Body of pancreas (tissue), 4 donors: ENCODE results near the gene GUCY1B1. TPM values are rescaled to one million over a fixed set of nuclear protein-coding genes. Genes with fewer than 3 reads are reported as not detected.

Experiments used
- ATAC-seq: fragments of 150-250 bp; one replicate; pipeline ENCODE4 v1.9.1; 2016
- DNase-seq, 4 donors: peaks; one replicate each; pipeline ENCODE4 v3.0.0-alpha.2; 2019
- H3K27ac ChIP-seq, 4 donors: fragments of 200-600 bp; sonication (generic); 1 replicate in 3 of 4; 2 replicates in 1 of 4; pipeline versions ENCODE4 v1.5.1 to v1.6.1; 2016 to 2019; ENCODE audit warnings: mild to moderate bottlenecking in 1 of 4, mixed read lengths in 1 of 4, moderate library complexity in 1 of 4
- H3K27me3 ChIP-seq, 2 donors: fragments of 200-600 bp; sonication (generic); one replicate each; pipeline ENCODE4 v1.6.0; 2016; ENCODE audit warnings: mild to moderate bottlenecking in 1 of 2
- H3K36me3 ChIP-seq, 2 donors: fragments of 200-600 bp; sonication (generic); replicated peaks in 1 of 2; 2 replicates each; pipeline ENCODE4 v1.5.1; 2016; ENCODE audit warnings: low read depth in 2 of 2; ENCODE audit not compliant: insufficient read depth in 1 of 2
- H3K4me1 ChIP-seq: fragments of 200-600 bp; sonication (generic); one replicate; pipeline ENCODE4 v1.6.0; 2016
- H3K4me3 ChIP-seq, 2 donors: fragments of 200-600 bp; sonication (generic); 1 replicate in 1 of 2; 2 replicates in 1 of 2; pipeline ENCODE4 v1.5.1; 2016 to 2019
- H3K9me3 ChIP-seq, 3 donors: fragments of 200-600 bp; sonication (generic); 1 replicate in 2 of 3; 2 replicates in 1 of 3; pipeline ENCODE4 v1.5.1; 2016
- CTCF ChIP-seq, 7 experiments: fragments of 450-650 bp in 4 of 7; fragments of 200-600 bp in 3 of 7; sonication (generic) in 3 of 7; IDR thresholded peaks; one replicate each; pipeline ENCODE4 v1.5.1; 2016 to 2019; ENCODE audit warnings: antibody characterized with exemption in 7 of 7
- POLR2A ChIP-seq, 3 donors: fragments of 450-650 bp; IDR thresholded peaks; one replicate each; pipeline ENCODE4 v1.6.1; 2016; ENCODE audit warnings: antibody characterized with exemption in 3 of 3, mild to moderate bottlenecking in 2 of 3
- WGBS, 2 donors: methylation state at CpG; one replicate each; pipeline ENCODE4 v1.1.5; 2017; 5-methylcytosine and 5-hydroxymethylcytosine counted together
- intact Hi-C: fragments of 100-400 bp; cut with DNase I; formaldehyde crosslinking; loops from one replicate; pipeline ENCODE4 v1.15.1; 2023
- total RNA-seq, 2 donors: library from RNA; depleted of rRNA; stranded (reverse); fragments of >200 nt; gene quantifications; one replicate each; pipeline ENCODE4 v1.1.0, GENCODE V29; 2016

Gene GUCY1B1
- total RNA-seq, 2 donors from 2014 or later = 9.6 to 11.9 TPM

GRCh38 chr4:155855897-155856296 lies 97.1 kb downstream of the GUCY1B1 start:
- DNase-seq (no peak), ATAC-seq (no peak)
- no peaks in the 10 kb centered on the region for H3K36me3 ChIP-seq
- H3K4me1 ChIP-seq = no peaks in the 10 kb centered on the region
- no peaks in the 10 kb centered on the region for H3K9me3 ChIP-seq
- no peak for TF ChIP-seq CTCF (IDR thresholded peaks at IDR 0.05)
- no peak for TF ChIP-seq POLR2A (IDR thresholded peaks at IDR 0.05)
- no peaks in the 10 kb centered on the region for H3K27me3 ChIP-seq
- no peak overlapping the region for H3K27ac ChIP-seq
- 31 to 33% methylated on average over 2 of the region's 2 CpGs for WGBS, 2 donors
- intact Hi-C loops = no loop called here
- H3K4me3 ChIP-seq = no peak overlapping the region

Other genes with a start within 250 kb of the GUCY1B1 start
- gene GUCY1A1, start 92.2 kb upstream of the GUCY1B1 start, total RNA-seq = 10 to 100 TPM in 1 of 2 donors, 1 to 10 TPM in 1; 7.6 to 20.0 TPM
- not detected for gene ASIC5, start 107.3 kb downstream of the GUCY1B1 start, total RNA-seq
- gene TDO2, start 144.7 kb downstream of the GUCY1B1 start, total RNA-seq = under 1 TPM in 1 of 2 donors, not detected in 1; 0.26 TPM
- gene CTSO, start 194.8 kb downstream of the GUCY1B1 start, total RNA-seq = 10 to 100 TPM; 10.9 to 13.7 TPM